ENCODE measurements around the gene C5orf58.

Gene C5orf58

DNA sequence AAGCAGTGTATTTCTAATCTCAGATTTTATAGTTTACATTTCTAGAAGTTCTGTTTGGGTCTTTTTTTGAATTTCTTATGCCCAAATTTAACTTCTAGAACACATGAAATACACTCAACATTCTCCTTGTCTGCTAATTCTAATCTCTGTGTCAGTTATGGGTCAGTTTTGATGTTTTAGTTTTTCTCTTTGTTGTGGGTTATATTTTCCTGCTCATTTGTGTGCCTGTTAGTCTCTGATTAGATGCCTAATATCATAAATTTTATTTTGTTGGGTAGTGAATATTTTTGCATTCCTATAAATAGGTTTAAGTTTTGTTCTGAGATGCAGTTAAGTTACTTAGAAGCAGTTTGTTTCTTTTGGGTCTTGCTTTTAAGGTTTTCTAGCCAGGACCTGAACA is 52.4 kb downstream of the C5orf58 start:
- no peak for DNase-seq

DNA sequence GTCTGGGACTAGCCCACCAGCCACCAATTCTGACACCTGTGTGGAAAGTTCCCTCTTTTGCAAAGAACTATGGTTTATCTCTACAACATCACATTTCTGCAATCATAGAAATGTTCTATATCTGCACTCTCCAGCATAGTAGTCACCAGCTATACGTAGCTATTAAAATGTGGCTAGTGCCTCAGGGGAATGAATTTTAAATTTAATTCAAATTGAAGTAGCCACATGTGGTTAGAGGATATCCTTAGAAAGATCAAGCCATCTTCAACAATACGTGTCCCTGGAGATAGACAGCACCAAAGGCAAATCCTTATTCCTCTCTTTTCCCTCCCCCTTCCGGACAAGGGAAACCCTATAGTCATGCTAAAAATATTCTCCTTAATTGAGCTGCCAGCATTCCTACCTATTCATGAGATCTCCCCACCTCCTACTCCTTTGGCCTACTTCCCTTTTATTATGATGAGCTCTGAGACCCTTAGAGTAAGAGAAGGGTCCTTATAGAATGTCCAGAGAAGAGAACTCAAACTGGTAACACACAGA is 53.7 kb downstream of the C5orf58 start:
- DNase-seq = no peak

DNA sequence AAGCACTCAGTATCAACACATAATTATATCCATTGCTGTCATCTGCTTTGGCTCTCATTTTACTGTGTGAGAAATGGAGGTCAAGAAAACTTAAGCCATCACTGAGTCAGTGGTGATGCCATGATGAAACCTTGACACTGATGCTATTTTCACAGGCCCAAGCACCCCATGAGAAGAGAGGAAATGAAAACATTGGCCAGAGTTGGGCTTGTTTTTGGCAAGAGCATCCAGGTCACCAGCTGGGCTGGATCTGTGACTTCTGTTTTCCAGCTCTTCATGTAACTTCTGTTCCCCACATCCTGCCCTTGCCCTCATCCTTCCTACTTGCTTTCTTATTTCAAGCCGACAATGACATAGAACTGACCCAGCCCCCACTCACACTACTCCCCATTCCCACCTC is 54.7 kb downstream of the C5orf58 start:
- no peak for DNase-seq

DNA sequence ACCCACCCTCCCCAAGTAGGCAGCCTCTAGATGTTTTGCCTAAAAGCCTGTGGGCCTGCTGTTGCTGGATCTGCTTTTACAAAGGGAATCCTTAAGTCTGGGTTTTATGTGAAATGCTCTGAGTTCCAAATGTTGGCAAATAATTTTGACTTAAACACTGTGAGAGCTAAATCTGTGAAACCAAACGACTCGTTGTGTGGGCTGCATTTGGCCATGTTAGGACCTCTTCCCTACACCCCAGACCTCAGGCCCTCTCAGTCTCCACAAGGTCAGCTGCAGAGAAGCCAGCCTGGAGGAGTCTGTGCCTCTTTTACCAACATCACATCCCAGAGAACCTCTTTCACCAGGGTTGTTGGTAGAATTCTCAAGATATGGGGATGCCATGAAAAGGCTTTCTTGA is 55.4 kb downstream of the C5orf58 start:
- no peak for DNase-seq

DNA sequence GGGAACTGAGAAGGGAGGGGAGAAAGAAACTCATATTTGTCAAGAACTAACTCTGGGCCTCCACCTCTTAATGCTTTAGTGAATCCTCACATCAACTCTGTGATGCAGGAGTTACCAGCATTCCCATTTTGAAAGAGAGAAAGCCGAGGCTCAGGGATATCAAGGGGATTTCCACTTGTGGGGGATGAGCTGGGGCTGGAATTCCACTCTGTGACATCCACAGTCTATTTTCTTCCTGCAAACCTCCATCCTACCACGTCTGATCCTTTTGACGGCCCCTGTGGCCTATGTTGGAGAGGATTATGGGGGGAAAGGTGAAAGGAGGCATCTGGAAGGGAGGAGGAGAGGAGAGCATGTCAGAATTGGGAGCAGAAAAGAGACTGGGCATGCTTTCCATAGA is 55.8 kb downstream of the C5orf58 start:
- DNase-seq = no peak

DNA sequence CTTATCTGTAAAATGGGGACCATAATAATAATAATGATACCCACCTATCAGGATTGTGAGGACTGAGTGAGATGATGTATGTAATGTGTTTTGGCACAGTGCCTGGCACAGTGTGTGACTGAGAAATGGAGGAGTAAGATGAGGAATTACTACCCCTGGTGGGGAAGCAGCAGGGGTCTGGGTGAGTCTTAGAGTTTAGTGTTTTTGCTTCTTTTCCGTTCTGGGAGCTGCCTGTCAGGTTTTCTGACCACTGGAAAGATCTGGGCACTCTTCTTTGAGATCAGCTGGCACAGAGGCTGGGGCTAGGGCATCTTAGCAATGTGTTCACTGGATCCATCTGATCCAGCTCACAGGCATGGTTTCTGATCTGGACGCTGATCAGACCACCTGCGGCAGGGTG is 56.3 kb downstream of the C5orf58 start:
- no peak for DNase-seq

DNA sequence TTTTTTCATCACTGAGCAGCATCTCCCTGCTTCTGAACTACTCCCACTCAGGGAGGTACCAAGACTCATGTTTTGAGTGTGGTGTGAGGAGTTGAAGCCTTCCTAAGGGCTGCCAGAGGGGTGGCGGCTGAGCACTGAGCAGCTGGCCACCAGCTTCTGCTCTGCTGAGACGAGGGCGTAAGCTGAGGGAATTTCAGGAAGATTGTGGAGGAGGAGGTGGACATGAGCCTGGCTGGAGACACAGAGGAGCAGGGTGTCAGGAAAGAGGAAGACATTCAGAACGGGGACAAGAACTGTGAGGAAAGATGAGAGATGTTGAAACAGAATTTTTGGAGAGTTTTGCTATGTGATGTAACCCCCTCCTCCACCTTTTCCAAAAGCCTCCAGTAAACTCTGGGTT is 57.0 kb downstream of the C5orf58 start:
- DNase-seq = no peak

DNA sequence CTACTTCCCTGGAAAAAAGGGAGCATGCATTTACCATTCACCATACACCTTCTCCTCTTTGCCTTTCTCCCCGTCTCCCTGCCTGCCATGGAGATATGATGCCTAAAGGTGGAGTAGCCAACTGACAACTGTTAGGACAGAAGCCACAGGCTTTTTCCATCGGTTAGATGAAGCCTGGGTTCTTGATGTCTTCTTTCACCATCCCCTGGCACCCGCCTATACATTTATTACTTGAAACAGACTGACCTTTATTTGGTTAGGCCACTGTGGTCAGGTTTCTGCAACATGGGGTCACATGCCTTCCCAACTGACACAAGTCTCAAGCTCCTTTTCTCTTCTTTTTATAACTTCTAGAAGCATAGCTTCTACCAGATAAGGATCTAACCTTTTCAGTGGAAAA is 57.7 kb downstream of the C5orf58 start:
- DNase-seq = no peak

DNA sequence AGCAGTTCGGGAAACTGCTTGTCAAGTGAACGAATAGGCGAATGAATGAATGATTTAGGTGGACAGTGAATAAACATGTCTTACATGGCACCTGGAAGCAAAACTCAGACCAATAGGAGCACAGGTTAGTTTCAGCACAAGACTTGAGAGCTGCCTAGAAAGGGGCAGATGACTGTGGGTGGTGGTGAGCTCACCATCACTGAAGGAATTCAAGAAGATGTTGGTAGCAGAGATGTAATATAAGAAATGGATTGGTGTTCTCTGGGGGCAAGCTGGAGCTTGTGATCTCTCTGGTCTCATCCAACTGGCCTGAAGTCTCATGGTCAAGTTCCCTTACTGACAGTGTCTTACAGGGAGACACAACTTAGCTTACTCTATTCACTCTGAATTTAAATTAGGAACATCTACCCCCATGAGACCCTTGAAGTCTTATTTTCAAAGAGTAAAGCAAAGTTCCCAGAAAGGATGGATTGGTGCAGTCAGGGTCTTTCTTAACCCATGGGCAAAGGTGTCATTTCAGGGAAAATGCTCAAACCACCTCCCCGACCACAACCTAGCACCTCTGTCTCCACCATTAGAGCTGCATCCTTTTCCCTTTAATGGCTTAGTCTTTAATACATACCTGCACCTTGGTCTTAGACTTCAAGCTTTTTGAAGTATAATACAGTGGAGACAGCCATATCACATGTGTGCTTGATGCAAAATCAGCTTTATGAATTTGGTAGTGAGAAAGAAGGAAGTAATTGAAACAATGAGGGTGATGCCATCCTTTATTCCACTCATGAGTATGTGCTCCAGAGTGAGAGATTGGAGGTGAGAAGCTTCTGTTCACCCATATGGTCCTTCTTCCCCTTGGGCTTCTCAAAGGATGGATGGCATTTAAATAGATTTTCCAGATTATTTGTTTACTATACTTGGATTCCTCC is 59.7 kb downstream of the C5orf58 start:
- no peak for DNase-seq

DNA sequence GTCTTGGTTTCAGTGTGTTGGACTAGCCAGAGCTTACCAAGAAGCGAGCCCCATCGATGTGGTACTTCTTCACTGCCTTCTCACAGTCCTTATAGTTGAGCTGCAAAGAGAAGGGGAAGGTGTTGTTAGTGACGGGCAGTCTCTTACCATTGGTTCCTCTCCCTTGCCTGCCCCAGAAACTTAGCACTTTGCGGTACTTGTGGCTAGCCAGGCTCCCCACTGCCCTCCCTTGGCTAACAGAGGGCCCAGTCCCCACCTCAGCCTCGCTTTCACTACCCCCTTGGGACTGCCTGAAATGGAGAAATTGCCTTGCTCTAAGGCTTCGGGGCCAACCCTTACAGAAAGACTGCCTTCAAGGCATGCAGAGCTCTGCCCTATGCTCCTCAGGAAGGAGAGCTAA is 60.5 kb downstream of the C5orf58 start:
- peak; percentile 68 for DNase-seq

DNA sequence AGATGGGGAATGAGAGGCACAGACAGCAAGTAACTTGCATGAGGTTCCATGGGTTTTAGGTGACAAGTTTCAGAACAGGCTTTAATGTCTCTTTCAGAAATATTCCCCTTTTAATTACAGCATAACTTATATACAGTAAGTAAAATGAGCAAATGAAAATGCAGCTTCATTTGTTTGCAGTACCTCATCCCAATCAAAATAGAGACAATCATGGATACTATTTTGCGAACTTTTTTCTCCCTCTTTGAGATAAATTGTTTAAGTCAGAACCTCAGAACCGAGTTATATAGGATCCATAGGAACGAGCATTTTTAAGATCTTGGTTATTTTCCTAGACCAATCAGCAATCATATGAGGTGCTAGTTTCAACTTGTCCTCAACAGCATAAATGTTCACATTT is 61.3 kb downstream of the C5orf58 start:
- no peak for DNase-seq

DNA sequence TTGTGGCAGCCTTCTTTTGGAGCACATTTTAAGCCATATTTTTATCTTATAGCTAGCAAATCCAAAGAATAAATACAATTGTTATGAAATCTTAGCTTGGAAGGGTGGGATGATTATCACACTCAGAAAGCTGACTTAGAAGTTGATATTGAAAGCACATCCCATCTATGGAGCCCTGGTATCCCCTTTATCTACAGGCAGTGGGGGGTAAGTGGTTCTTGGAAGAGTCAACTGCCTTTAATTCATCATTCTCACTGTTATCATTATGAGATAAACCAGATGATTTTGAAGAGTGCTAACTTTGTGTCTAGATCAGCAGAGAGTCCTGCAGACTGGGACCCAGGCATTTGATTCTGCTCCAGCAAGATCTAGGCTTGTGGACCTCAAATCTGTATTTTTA is 61.8 kb downstream of the C5orf58 start:
- DNase-seq = no peak
